Retina (tissue), 1 donor: Measurements from ENCODE around the gene MRPS15.
"Not testable (repeated sequence)": the region's sequence is repeated elsewhere in the genome, so short reads cannot be mapped to it uniquely, and the experiment has no call there.

Experiments used
- DNase-seq: peaks from one replicate; pipeline ENCODE4 v3.0.0-alpha.2; 2016

MRPS15 gene

DNA sequence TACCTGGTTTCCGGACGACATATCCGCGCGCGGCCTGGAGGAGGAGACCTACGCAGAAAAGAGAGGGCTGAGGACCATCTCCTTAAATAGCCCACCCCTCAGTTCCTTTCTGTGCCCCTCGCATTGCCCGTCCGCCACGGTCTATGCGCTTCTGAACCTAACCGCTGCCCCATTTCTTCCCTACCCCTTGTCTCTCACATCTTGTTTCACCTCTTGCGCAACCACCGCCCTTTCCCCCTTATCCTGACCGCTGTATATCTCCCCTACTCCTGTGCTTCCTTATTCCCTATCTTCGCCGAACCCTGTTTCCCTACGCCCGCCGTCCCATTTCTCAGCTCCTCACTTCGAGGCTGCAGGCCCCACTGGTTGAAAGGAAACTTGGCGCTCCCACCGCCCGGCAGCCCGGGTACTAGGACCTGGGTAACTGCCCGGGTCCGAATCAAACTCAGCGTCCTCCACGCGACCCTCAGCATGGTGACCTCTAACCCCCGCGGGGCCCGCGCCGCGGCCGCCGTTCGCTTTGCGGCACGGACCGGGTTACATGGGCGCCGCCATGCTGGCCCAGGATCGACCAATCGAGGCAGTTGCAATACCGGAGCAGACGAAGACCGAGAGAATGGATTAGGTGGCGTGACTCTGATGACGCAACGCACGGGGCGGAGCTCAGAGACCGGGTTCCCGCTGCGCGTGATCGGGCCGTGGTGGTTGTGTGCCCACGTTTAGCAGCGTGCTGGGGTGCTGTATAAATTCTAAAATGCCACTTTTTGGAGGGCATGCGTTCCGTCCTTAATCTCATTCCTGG is at the start of gene MRPS15:
TSS of gene MRPS15 (minus strand) at position 582 of the 802 bp plus-strand sequence. CDS start at position 473, 109 bp downstream.
- DNase-seq: peak; percentile 96

DNA sequence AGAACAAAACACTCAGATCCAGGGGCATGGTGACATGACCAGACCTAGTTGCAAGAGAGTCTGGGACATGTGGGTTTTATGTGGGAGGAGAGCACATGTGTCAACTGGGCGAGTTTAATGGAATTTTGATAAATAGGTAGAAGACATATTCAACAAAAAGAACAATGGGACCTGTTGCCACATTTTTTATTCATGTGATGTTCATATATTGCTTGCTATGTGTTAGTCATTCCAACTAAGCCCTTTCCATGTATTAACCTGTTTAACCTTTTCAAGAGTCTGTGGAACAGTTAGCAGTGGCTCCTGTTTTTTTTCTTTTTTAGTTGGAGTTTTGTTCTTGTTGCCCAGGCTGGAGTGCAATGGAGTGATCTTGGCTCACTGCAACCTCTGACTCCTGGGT is 48.7 kb upstream of the MRPS15 start:
- DNase-seq: no peak

DNA sequence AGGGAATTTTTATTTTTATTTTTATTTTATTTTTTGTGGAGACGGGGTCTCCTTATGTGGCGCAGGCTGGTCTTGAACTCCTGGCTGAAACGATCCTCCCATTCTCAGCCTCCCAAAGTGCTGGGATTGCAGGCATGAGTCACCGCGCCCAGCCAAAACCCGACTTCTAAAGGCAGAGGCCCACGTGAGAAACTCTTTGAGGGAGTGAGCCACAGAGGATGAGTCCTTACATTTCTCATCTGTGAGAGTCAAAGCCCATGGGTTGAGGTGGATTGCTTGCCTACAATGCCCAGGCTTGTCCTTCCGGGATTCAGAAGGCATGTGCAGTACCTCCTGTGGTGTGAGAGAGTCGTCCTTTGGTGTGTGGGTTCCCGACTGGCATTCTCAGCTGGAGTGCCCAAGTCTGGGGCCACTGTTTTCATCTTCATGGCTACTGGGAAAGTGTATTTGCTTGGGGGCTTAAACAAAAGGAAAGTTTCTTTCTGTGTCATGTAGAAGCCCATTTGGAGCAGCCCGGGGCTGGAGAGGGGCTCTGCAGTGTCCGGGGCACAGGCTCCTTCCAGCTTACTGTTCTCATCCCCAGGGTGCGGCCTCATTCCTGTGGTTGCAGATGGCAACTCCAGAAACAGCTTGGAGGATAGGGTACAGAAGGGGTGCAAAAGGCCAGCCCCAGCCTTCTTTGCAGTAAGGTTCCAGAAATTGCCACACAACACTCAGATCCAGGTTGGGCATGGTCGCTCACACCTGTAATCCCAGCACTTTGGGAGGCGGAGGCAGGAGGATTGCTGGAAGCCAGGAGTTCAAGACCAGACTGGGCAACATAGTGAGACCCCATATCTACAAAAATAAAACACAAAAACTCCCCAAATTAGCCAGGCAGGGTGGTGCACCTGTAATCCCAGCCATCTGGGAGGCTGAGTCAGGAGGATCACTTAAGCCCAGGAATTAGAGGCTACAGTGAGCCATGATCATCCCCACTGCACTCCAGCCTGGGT is 47.9 kb upstream of the MRPS15 start:
- no peak for DNase-seq

DNA sequence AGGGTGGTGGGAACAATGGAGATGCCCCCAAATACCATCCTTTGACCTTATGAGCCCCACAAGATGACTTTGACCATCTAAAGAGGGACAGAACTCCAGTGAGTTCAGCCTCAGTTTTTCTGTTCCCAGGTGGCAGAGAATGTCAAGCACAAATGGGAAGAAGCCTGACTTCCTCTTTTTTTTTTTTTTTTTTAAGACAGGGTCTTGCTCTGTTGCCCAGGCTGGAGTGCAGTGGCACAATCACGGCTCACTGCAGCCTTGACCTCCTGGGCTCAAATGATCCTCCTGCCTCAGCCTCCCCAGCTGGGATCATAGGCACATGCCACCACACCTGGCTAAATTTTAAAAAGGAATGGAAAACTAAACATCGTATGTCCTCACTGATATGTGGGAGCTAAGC is 47.0 kb upstream of the MRPS15 start:
- not testable (repeated sequence) for DNase-seq

DNA sequence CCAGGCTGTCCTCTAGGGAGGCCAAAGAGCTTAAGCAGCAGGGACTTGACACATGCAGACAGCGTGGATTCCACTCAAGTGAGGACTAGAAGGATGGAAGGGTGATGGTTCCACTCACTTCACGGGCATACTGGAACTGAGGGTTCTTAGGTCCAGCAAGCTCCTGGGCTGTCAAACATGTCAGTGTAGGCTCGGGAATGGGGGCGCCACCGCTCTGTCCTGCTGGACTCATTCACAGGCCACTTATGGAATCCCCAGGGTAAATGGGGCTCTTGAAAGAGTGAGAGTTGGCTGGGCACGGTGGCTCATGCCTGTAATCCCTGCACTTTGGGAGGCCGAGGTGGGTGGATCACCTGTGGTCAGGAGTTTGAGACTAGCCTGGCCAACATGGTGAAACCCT is 46.2 kb upstream of the MRPS15 start:
- DNase-seq: no peak

DNA sequence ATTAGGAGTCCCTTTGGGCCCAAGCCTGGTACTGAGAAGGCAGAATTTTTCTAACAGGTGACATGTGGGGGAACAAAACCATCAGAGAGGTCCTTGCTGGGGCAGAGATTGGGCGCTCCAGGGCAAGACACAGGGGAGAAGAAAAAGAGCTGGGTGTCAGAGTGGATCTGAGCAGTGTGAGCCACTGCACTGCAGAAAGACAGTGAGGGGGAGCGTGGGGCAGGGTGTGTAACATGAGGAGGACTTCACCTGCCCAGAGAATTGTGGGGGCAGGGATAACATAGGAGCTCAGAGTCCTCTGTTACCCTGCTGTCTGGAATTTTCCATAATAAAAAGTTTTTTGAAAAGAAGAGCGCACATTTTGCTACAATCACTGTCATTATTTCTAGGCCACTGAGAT is 44.1 kb upstream of the MRPS15 start:
- DNase-seq: no peak

GRCh38 chr1:36506276-36506920 is 42.2 kb upstream of the MRPS15 start:
- no peak for DNase-seq

DNA sequence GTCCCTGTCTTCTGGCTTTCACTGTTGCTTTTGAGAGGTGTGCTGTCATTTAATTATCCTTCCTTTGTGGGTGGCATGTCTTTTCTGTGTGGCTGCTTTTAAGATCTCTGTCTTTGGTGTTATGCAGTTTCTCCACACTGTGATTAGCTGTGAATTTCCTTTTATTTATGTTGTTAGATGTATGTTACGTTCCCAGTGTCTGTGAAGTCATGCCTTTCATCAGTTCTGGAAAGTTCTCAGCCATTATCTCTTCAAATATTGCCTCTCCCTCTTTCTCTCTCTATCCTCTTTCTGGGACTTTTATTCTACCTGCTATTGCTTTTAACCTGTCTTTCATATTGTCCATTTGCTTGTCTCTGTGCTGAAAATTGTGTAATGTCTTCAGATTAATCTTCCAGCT is 39.5 kb upstream of the MRPS15 start:
- no peak for DNase-seq

DNA sequence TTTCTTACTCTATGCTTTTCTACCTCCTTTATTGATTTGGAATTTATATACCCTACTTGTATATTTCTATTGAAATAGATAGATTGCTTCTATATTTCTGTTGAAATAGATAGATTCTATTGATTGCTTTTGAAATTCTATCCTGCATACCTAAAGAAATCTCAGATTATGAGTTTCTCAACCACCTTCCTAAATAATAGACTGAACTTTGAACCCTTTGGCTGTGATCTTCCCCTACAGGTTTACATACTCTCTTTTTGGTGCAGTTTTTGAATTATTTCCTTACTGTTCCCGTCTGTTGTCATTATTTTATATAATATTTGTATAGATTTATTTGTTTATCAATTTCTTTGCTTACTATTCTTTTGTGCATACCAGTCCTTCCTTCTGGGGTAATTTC is 39.0 kb upstream of the MRPS15 start:
- DNase-seq: no peak

DNA sequence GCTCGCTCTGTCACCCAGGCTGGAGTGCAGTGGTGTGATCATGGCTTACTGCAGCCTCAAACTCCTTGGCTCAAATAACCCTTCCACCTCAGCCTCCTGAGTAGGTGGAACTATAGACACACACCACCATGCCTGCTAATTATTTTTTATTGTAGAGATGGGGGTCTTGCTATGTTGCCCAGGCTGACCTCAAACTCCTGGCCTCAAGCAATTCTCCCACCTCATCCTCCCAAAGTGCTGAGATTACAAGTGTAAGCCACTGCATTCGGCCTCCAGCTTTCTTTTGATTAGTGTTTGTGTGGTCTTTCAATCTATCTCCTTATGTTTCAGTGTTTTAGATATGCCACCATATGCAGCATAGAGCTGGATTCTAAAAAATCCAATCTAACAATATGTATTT is 38.4 kb upstream of the MRPS15 start:
- no peak for DNase-seq

- DNase-seq: not testable (repeated sequence)
These were observed 37.7 kb upstream of the MRPS15 start for GRCh38 chr1:36501911-36502310.

DNA sequence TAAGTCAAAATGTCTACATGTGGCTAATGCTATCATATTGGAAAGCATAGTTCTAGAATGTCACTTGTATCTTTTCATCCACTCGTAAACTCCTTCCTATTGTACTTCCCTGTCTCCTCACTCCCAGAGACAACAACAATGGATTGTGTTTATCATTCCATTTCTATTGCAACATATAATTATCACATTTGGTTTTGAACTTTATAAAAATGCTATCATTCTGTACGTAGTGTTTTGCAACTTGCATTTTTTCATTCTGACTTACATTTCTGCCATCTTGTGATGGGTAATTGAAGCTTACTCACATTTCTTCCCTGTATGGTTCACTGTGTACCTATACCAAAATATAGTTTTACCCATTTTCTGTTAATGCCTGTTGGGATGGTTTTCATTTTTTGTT is 33.0 kb upstream of the MRPS15 start:
- DNase-seq: no peak

- DNase-seq: no peak
These were observed 30.8 kb upstream of the MRPS15 start for GRCh38 chr1:36494971-36495370.

DNA sequence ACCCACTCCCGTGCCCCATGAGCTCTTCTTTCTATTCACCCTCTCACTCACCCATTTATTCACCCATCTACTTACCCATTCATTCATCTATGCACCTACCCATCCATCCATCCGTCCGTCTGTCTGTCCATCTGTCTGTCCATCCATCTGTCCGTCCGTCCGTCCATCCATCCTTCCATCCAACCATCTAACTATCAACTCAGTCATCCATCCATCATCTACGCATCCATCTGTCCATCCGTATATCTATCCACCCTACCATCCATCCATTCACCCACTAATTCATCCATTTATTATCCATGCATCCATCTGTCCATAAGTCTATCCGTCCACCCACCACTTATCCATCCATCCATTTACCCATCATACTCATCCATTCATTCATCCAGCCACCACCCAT is 29.3 kb upstream of the MRPS15 start:
- DNase-seq: no peak

DNA sequence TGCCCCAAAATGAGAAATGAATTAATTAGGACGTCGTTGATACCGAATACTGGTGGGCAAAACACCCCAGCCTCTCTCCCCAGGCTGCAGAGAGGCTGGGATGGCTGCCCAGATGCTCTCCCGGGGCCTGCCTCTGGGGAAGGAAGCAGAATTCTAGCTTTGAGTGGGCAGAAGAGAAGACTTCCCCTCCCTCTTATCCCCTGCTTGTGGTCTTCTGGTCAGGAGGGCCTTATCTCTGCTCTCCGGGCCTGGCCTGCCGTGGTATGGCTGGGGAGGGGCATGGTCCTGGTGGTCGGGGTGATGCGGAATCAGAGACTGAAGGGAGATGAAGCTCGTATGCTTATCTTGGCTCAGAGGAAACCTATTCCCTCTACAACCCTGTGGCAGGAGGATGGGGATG is 28.3 kb upstream of the MRPS15 start:
- DNase-seq: no peak

DNA sequence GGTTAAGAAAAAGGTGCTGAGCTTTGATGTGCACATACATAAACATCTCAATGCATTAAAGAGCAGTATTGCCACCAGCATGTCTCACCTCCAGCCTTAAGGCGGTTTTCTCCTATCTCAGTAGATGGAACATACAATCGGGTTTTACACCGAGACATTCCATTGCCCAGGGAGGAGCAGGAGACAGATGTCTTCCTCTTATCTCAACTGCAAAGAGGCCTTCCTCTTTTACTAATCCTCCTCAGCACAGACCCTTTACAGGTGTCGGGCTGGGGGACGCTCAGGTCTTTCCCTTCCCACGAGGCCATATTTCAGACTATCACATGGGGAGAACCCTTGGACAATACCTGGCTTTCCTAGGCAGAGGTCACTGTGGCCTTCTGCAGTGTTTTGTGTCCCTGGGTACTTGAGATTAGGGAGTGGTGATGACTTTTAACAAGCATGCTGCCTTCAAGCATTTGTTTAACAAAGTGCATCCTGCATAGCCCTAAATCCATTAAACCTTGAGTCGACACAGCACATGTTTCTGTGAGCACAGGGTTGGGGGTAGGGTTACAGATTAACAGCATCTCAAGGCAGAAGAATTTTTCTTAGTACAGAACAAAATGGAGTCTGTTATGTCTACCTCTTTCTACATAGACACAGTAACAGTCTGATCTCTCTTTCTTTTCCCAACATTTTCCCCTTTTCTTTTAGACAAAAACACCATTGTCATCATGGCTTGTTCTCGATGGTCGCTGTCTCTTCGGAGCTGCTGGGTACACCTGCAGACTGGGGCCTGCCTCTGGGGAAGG is 25.3 kb upstream of the MRPS15 start:
- DNase-seq: not testable (repeated sequence)

GRCh38 chr1:36487906-36488305 is 23.7 kb upstream of the MRPS15 start:
- no peak for DNase-seq

GRCh38 chr1:36487336-36487725 is 23.1 kb upstream of the MRPS15 start:
- DNase-seq: not testable (repeated sequence)

DNA sequence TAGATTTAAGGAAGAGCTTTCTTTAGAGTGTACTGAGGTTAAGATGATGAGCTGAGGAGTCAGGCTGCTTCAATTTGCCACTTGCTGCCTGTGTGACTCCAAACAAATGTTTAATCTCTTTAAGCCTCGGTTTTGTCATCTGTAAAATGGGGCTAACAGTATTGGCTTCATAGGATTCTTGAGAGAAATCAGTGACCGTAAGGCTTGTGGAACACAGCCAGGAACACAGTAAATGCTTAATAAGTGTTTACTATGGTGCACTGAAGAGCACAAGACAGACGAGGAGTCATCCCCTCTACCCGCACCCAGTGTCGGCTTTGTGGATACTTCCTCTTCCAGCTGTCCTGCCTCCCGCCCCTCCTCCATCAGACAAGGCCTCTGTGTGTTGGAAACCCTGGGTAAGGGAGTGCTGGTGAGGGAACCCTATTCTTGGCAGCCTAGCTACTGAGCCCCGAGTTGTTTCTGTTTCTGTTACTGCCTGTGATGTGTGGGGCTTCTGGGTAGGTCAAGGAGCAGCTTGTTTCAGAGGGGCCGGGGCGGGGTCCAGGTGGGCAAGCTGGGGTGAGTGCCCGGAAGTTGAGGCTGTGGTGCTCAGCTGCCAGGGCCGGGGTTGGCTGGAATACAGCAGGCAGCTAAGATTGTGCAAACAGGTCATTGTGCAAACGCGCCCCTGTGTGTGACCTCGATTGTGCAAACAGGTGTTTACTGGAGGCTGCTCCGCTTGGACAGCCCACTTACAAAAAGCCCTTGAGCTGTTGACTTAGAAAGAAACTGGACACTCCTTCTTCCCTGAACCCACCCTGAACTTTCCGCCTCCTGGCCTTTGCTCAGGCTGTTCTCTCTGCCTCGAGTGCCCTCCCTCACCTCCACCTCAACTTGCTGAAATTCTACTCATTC is 22.5 kb upstream of the MRPS15 start:
- no peak for DNase-seq

GRCh38 chr1:36486093-36486438 is 21.9 kb upstream of the MRPS15 start:
- no peak for DNase-seq

DNA sequence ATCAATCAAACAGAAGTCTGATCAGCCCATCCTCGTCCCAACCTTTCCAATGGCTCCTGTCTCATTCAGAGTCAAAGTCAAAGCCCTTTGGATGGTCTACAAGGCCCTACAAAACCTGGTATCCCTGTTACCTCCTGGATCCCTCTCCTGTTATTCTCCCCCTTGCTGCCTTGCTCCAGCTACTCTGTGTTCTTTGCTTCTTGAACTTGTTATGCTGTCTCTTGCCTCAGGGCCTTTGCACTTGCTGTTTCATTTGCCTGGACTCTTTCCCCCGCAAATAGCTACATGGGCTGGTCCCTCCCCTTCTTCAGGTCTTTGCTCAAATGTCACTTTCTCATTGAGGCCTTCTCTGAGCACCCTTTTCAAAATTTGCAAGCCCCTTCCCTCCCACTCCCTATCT is 19.9 kb upstream of the MRPS15 start:
- no peak for DNase-seq
